ENCODE measurements around the gene PTCH1.

DNA sequence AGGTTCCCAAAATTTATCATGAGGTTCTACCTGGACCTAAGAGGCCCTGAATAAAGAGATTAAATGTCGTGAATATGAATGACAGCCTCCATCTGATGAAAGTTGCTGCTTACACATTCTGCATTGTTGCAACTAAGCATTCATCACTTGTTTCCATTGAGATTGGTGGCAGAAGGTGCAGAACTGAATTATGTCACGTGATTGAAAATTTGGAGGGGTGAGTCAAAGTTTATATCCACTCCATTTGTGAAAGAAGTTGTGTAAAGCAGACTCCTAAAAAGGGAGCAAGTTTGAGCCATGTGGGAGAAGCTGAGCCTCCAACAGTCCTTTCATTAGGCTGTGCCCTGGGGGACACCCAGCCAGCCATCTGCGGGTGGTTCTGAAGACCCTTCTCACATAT, 4.9 kb upstream of the PTCH1 start:
- TF ChIP-seq POLR2A (IDR thresholded peaks at IDR 0.05), result no peak
- TF ChIP-seq, protein P1, sequence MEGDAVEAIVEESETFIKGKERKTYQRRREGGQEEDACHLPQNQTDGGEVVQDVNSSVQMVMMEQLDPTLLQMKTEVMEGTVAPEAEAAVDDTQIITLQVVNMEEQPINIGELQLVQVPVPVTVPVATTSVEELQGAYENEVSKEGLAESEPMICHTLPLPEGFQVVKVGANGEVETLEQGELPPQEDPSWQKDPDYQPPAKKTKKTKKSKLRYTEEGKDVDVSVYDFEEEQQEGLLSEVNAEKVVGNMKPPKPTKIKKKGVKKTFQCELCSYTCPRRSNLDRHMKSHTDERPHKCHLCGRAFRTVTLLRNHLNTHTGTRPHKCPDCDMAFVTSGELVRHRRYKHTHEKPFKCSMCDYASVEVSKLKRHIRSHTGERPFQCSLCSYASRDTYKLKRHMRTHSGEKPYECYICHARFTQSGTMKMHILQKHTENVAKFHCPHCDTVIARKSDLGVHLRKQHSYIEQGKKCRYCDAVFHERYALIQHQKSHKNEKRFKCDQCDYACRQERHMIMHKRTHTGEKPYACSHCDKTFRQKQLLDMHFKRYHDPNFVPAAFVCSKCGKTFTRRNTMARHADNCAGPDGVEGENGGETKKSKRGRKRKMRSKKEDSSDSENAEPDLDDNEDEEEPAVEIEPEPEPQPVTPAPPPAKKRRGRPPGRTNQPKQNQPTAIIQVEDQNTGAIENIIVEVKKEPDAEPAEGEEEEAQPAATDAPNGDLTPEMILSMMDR (IDR thresholded peaks at IDR 0.05), result no peak
